ENCODE data around the gene CCDC81. TPM values are rescaled to one million over a fixed set of nuclear protein-coding genes. Genes with fewer than 3 reads are reported as not detected.

The CCDC81 gene
- total RNA-seq, 2 donors from 2014 or later = 0.41 to 1.0 TPM

- Mint-ChIP-seq H3K4me3 (no peak overlapping the region), H3K36me3 (ENCODE audit: low read depth) (no peaks in the 10 kb centered on the region), H3K27me3 (peaks cover 4% of the 10 kb centered on the region), H3K4me1 (no peaks in the 10 kb centered on the region), H3K9me3 (no peaks in the 10 kb centered on the region), H3K27ac (no peak overlapping the region)
- ATAC-seq (replicated peaks) = no peak
Observed at GRCh38 chr11:86372586-86372985, 2.1 kb upstream of the CCDC81 start.

- no peaks in the 10 kb centered on the region for H3K4me1 Mint-ChIP-seq
- no peak overlapping the region for H3K27ac Mint-ChIP-seq
- no peak for ATAC-seq (replicated peaks)
- no peak overlapping the region for H3K4me3 Mint-ChIP-seq
- H3K36me3 Mint-ChIP-seq (ENCODE audit: low read depth) = no peaks in the 10 kb centered on the region
- H3K9me3 Mint-ChIP-seq = no peaks in the 10 kb centered on the region
- H3K27me3 Mint-ChIP-seq = peaks cover 4% of the 10 kb centered on the region
Observed at GRCh38 chr11:86374069-86374468, 618 bp upstream of the CCDC81 start.

- no peaks in the 10 kb centered on the region for H3K4me1 Mint-ChIP-seq
- H3K9me3 Mint-ChIP-seq = no peaks in the 10 kb centered on the region
- H3K36me3 Mint-ChIP-seq (ENCODE audit: low read depth) = no peaks in the 10 kb centered on the region
- H3K4me3 Mint-ChIP-seq = no peak overlapping the region
- peaks cover 4% of the 10 kb centered on the region for H3K27me3 Mint-ChIP-seq
- no peak for ATAC-seq (replicated peaks)
- no peak overlapping the region for H3K27ac Mint-ChIP-seq
Observed at GRCh38 chr11:86377972-86378371, 3.3 kb downstream of the CCDC81 start.

GRCh38 chr11:86380295-86381059, 5.8 kb downstream of the CCDC81 start:
- Mint-ChIP-seq H3K27me3 (no peaks in the 10 kb centered on the region), H3K4me3 (no peak overlapping the region), H3K27ac (no peak overlapping the region), H3K36me3 (ENCODE audit: low read depth) (no peaks in the 10 kb centered on the region), H3K4me1 (no peaks in the 10 kb centered on the region), H3K9me3 (no peaks in the 10 kb centered on the region)
- ATAC-seq (replicated peaks) = no peak

GRCh38 chr11:86383041-86383955, 8.6 kb downstream of the CCDC81 start:
- Mint-ChIP-seq H3K4me1 (no peaks in the 10 kb centered on the region), H3K27ac (no peak overlapping the region), H3K9me3 (no peaks in the 10 kb centered on the region), H3K4me3 (no peak overlapping the region), H3K27me3 (no peaks in the 10 kb centered on the region), H3K36me3 (ENCODE audit: low read depth) (no peaks in the 10 kb centered on the region)
- ATAC-seq (replicated peaks) = no peak

- H3K27ac Mint-ChIP-seq = no peak overlapping the region
- H3K4me1 Mint-ChIP-seq = no peaks in the 10 kb centered on the region
- H3K4me3 Mint-ChIP-seq = no peak overlapping the region
- ATAC-seq (replicated peaks) = no peak
- no peaks in the 10 kb centered on the region for H3K9me3 Mint-ChIP-seq
- no peaks in the 10 kb centered on the region for H3K36me3 Mint-ChIP-seq (ENCODE audit: low read depth)
- no peaks in the 10 kb centered on the region for H3K27me3 Mint-ChIP-seq
Observed at GRCh38 chr11:86386283-86386682, 11.6 kb downstream of the CCDC81 start.

- Mint-ChIP-seq H3K36me3 (ENCODE audit: low read depth) (no peaks in the 10 kb centered on the region), H3K4me1 (no peaks in the 10 kb centered on the region), H3K4me3 (no peak overlapping the region), H3K27me3 (no peaks in the 10 kb centered on the region), H3K27ac (no peak overlapping the region), H3K9me3 (no peaks in the 10 kb centered on the region)
- no peak for ATAC-seq (replicated peaks)
Observed at GRCh38 chr11:86386746-86387145, 12.1 kb downstream of the CCDC81 start.

- H3K4me1 Mint-ChIP-seq = no peaks in the 10 kb centered on the region
- no peak overlapping the region for H3K27ac Mint-ChIP-seq
- no peaks in the 10 kb centered on the region for H3K9me3 Mint-ChIP-seq
- ATAC-seq (replicated peaks) = no peak
- no peaks in the 10 kb centered on the region for H3K27me3 Mint-ChIP-seq
- no peak overlapping the region for H3K4me3 Mint-ChIP-seq
- H3K36me3 Mint-ChIP-seq (ENCODE audit: low read depth) = no peaks in the 10 kb centered on the region
Observed at GRCh38 chr11:86388198-86388597, 13.5 kb downstream of the CCDC81 start.

GRCh38 chr11:86390487-86390886, 15.8 kb downstream of the CCDC81 start:
- H3K27ac Mint-ChIP-seq = no peak overlapping the region
- no peak overlapping the region for H3K4me3 Mint-ChIP-seq
- H3K36me3 Mint-ChIP-seq (ENCODE audit: low read depth) = no peaks in the 10 kb centered on the region
- no peaks in the 10 kb centered on the region for H3K27me3 Mint-ChIP-seq
- no peaks in the 10 kb centered on the region for H3K4me1 Mint-ChIP-seq
- no peak for ATAC-seq (replicated peaks)
- H3K9me3 Mint-ChIP-seq = no peaks in the 10 kb centered on the region

GRCh38 chr11:86395061-86395551, 20.4 kb downstream of the CCDC81 start:
- no peak overlapping the region for H3K27ac Mint-ChIP-seq
- H3K4me1 Mint-ChIP-seq = no peaks in the 10 kb centered on the region
- H3K9me3 Mint-ChIP-seq = no peaks in the 10 kb centered on the region
- ATAC-seq (replicated peaks) = no peak
- H3K27me3 Mint-ChIP-seq = no peaks in the 10 kb centered on the region
- H3K36me3 Mint-ChIP-seq (ENCODE audit: low read depth) = no peaks in the 10 kb centered on the region
- no peak overlapping the region for H3K4me3 Mint-ChIP-seq

GRCh38 chr11:86396396-86396795, 21.7 kb downstream of the CCDC81 start:
- Mint-ChIP-seq H3K27ac (no peak overlapping the region), H3K9me3 (no peaks in the 10 kb centered on the region), H3K27me3 (no peaks in the 10 kb centered on the region), H3K36me3 (ENCODE audit: low read depth) (no peaks in the 10 kb centered on the region), H3K4me3 (no peak overlapping the region), H3K4me1 (no peaks in the 10 kb centered on the region)
- ATAC-seq (replicated peaks) = no peak

GRCh38 chr11:86397351-86397750, 22.7 kb downstream of the CCDC81 start:
- Mint-ChIP-seq H3K4me3 (no peak overlapping the region), H3K4me1 (no peaks in the 10 kb centered on the region), H3K27me3 (no peaks in the 10 kb centered on the region), H3K9me3 (no peaks in the 10 kb centered on the region), H3K36me3 (ENCODE audit: low read depth) (no peaks in the 10 kb centered on the region), H3K27ac (no peak overlapping the region)
- ATAC-seq (replicated peaks) = no peak

GRCh38 chr11:86398106-86398505, 23.4 kb downstream of the CCDC81 start:
- no peak for ATAC-seq (replicated peaks)
- no peaks in the 10 kb centered on the region for H3K36me3 Mint-ChIP-seq (ENCODE audit: low read depth)
- H3K27ac Mint-ChIP-seq = no peak overlapping the region
- no peaks in the 10 kb centered on the region for H3K27me3 Mint-ChIP-seq
- H3K9me3 Mint-ChIP-seq = no peaks in the 10 kb centered on the region
- no peak overlapping the region for H3K4me3 Mint-ChIP-seq
- no peaks in the 10 kb centered on the region for H3K4me1 Mint-ChIP-seq

GRCh38 chr11:86403458-86403857, 28.8 kb downstream of the CCDC81 start:
- no peaks in the 10 kb centered on the region for H3K27me3 Mint-ChIP-seq
- H3K4me1 Mint-ChIP-seq = no peaks in the 10 kb centered on the region
- no peak for ATAC-seq (replicated peaks)
- H3K36me3 Mint-ChIP-seq (ENCODE audit: low read depth) = no peaks in the 10 kb centered on the region
- H3K9me3 Mint-ChIP-seq = no peaks in the 10 kb centered on the region
- H3K4me3 Mint-ChIP-seq = no peak overlapping the region
- no peak overlapping the region for H3K27ac Mint-ChIP-seq

- no peaks in the 10 kb centered on the region for H3K9me3 Mint-ChIP-seq
- no peaks in the 10 kb centered on the region for H3K27me3 Mint-ChIP-seq
- no peak for ATAC-seq (replicated peaks)
- H3K4me1 Mint-ChIP-seq = no peaks in the 10 kb centered on the region
- no peak overlapping the region for H3K27ac Mint-ChIP-seq
- no peaks in the 10 kb centered on the region for H3K36me3 Mint-ChIP-seq (ENCODE audit: low read depth)
- no peak overlapping the region for H3K4me3 Mint-ChIP-seq
Observed at GRCh38 chr11:86408845-86409244, 34.2 kb downstream of the CCDC81 start.
